ENCODE results near the gene NHSL1. TPM values are rescaled to one million over a fixed set of nuclear protein-coding genes. Genes with fewer than 3 reads are reported as not detected.
A peak's percentile ranks its signal among the peaks of the same experiment; 100 is the strongest.

The NHSL1 gene
- total and polyA plus RNA-seq, 9 of the 15 experiments (the other 6 are each of a cell fraction or from before 2014, with no cell fraction given): 0.09 to 0.20 TPM; not detected in 7

DNA sequence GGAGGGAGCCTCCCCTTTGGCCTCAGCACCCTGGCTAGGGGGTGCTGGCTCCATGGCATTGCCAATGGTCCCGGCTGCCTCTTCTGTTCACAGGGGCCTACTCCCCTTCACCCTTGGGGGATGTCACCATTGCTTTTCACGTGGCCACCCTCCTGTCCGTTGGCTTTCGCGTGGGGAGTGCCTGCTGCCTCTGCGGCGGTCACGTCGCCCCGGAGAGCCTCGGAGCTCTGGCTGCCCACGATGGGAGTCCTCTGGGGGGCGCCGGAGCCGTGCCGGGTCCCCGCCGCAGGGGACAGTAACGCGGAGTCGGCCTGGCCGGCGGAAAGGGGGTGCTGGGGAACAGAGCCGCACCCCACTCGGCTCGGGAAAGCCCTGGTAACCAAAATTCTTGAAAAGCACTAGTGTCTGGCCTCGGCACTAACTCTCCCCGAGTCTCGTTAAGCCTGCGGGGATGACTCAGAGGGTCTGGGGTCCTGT, 95.9 kb downstream of the NHSL1 start (continued):
- TF ChIP-seq YY1 (IDR thresholded peaks at IDR 0.05; ENCODE audit: borderline replicate concordance in 1 of 3, control insufficient read depth in 1 of 3, extremely low read depth in 1 of 3, insufficient read depth in 3 of 3, insufficient read length in 1 of 3, insufficient replicate concordance in 2 of 3, low read depth in 1 of 3, low read length in 2 of 3) (peak in 1 of 3 experiments; percentile 6), FOXJ3 (CRISPR knock-in tag; IDR thresholded peaks at IDR 0.05) (no peak), RHOXF2B (CRISPR knock-in tag; conservative IDR thresholded peaks at IDR 0.05) (no peak), ZNF77 (CRISPR knock-in tag; IDR thresholded peaks at IDR 0.05) (no peak), CTCFL (IDR thresholded peaks at IDR 0.05; ENCODE audit: borderline replicate concordance, insufficient read depth, low read depth, low read length, poor library complexity, severe bottlenecking) (peak; percentile 75), HDAC2 (IDR thresholded peaks at IDR 0.05) (no peak), TFE3 (CRISPR knock-in tag; IDR thresholded peaks at IDR 0.05) (no peak), ARHGAP35 (IDR thresholded peaks at IDR 0.05; ENCODE audit: partially characterized antibody) (no peak), RBM25 (IDR thresholded peaks at IDR 0.05; ENCODE audit: low read depth, low read length, severe bottlenecking) (no peak), BCOR (IDR thresholded peaks at IDR 0.05) (no peak), ZFX (CRISPR knock-in tag; IDR thresholded peaks at IDR 0.05) (peak; percentile 69), SAFB2 (IDR thresholded peaks at IDR 0.05; ENCODE audit: borderline replicate concordance, low read depth, low read length, severe bottlenecking) (no peak), KAT8 (IDR thresholded peaks at IDR 0.05; ENCODE audit: low read depth) (no peak), STAG1 (CRISPR knock-in tag; IDR thresholded peaks at IDR 0.05; ENCODE audit: borderline replicate concordance) (no peak)
- TF ChIP-seq, protein P1, sequence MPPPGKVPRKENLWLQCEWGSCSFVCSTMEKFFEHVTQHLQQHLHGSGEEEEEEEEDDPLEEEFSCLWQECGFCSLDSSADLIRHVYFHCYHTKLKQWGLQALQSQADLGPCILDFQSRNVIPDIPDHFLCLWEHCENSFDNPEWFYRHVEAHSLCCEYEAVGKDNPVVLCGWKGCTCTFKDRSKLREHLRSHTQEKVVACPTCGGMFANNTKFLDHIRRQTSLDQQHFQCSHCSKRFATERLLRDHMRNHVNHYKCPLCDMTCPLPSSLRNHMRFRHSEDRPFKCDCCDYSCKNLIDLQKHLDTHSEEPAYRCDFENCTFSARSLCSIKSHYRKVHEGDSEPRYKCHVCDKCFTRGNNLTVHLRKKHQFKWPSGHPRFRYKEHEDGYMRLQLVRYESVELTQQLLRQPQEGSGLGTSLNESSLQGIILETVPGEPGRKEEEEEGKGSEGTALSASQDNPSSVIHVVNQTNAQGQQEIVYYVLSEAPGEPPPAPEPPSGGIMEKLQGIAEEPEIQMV (tag; conservative IDR thresholded peaks at IDR 0.05; ENCODE audit: low read depth): no peak
- TF ChIP-seq, protein P2, sequence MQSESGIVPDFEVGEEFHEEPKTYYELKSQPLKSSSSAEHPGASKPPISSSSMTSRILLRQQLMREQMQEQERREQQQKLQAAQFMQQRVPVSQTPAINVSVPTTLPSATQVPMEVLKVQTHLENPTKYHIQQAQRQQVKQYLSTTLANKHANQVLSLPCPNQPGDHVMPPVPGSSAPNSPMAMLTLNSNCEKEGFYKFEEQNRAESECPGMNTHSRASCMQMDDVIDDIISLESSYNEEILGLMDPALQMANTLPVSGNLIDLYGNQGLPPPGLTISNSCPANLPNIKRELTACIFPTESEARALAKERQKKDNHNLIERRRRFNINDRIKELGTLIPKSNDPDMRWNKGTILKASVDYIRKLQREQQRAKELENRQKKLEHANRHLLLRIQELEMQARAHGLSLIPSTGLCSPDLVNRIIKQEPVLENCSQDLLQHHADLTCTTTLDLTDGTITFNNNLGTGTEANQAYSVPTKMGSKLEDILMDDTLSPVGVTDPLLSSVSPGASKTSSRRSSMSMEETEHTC (IDR thresholded peaks at IDR 0.05): no peak
- TF ChIP-seq, protein P3, sequence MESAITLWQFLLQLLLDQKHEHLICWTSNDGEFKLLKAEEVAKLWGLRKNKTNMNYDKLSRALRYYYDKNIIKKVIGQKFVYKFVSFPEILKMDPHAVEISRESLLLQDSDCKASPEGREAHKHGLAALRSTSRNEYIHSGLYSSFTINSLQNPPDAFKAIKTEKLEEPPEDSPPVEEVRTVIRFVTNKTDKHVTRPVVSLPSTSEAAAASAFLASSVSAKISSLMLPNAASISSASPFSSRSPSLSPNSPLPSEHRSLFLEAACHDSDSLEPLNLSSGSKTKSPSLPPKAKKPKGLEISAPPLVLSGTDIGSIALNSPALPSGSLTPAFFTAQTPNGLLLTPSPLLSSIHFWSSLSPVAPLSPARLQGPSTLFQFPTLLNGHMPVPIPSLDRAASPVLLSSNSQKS (CRISPR knock-in tag; IDR thresholded peaks at IDR 0.05): no peak

Data from K562 (cell line).